ENCODE measurements around the gene PILRB.
"Not testable (repeated sequence)": the region's sequence is repeated elsewhere in the genome, so short reads cannot be mapped to it uniquely, and the experiment has no call there.

Gene PILRB

GRCh38 chr7:100358027-100358856, at the start of gene PILRB:
TSS of gene PILRB (plus strand) at chr7:100358117. CDS start at chr7:100358303, 186 bp downstream.
- no peak for DNase-seq (ENCODE audit: low read depth in 2 of 2)

GRCh38 chr7:100318329-100318728, 39.6 kb upstream of the PILRB start:
- DNase-seq (ENCODE audit: low read depth in 2 of 2), result not testable (repeated sequence)

DNA sequence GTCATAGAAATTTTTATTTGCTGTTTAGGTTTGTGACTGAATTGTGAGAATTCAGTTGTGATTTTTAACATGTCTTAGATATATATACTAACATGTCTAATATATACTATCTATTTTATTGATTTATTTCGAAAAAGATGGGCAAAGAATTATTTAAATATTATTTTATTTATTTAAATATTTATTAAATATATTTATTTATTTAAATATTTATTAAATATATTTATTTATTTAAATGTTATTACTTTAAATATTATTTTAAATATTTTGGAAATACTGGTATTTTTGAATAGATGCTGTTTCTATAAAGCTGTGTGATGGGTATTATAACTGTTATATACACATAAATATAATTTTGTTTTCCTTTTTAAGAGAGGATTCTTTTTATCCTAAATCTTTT, 36.3 kb upstream of the PILRB start:
- not testable (repeated sequence) for DNase-seq (ENCODE audit: low read depth in 2 of 2)

- not testable (repeated sequence) for DNase-seq (ENCODE audit: low read depth in 2 of 2)
These were observed 33.7 kb upstream of the PILRB start for GRCh38 chr7:100324194-100324593.

DNA sequence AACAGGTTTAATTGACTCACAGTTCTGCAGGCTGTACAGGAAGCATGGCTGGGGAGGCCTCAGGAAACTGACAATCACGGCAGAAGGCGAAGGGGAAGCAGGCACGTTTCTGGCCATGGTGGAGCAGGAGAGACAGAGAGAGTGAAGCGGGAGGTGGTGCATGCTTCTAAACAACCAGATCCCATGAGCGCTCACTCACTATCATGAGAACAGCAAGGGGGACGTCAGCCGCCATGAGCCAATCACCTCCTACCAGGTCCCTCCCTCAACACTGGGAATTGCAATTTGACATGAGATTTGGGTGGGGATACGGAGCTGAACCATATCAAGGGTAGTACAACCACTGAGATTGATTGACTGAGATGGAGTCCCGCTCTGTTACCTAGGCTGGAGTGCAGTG, 32.2 kb upstream of the PILRB start:
- DNase-seq (ENCODE audit: low read depth in 2 of 2), result not testable (repeated sequence)

- DNase-seq (ENCODE audit: low read depth in 2 of 2), result not testable (repeated sequence)
These were observed 31.0 kb upstream of the PILRB start for GRCh38 chr7:100326914-100327313.

DNA sequence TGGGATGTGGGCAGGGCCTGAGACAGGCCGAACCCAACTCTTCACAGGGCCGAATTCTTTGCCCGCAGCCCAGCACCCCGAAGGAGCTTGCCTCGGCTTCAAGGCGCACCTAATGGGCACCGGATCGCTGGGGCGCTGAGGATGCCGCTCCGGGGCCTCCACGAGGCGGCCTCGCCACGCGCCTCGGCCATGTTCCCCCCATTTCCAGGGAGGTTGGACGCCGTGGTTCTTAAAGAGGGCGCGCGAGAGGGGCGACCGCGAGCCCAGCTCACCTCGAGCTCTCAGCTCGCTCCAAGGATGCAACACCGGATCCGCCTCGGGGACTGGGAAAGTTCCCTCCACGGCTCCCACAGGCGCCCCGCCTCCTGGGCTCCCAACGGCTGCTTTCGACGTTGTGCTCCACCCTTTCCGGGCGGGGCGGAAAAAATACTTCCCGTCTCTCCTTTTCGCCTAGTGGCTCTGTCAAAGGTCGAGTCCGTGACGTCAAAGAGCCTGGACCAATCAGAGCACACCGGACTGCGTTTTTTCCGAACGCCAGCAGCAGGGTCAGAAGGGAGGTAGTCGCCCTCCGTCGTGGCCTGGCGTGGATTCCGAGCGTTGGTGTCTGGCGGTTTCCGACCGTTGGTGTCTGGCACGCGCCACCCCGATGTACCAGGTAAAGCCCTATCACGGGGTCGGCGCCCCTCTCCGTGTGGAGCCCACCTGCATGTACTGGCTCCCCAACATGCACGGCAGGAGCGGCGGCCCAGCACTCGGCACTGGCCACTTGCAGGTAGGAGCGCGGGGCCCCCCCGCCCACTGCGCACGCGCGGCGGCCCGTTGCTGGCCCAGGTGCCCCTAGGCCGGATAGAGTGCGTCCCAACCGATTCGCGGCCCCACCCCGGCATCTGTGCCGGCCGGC, 22.1 kb upstream of the PILRB start:
- DNase-seq (ENCODE audit: low read depth in 2 of 2), result peak; percentile 70 to 78

DNA sequence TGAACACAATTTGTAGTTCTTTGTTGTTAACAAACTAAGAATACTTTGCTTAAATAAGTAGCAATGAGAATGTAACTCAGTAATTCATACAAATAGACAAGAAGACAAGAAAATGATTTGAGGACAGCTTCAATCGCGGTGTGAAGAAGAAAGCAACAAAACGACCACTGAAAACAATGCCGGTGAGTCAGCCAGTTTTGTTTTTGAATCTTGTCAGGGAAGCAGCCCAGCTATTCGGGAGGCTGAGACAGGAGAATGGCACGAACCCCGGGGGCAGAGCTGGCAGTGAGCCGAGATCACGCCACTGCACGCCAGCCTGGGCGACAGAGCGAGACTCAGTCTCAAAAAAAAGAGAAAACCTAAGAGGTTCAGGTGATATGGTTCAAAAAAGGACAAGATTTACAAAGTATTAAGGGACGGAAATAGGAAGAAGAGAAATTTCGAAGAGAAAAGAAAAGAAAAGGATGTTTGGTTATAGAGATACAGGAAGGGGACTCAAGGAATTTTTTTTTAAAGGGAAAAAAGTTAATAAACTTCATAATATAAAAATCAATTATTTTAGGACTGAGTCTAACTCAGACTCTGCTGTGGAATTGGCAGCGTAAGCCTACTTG, 19.7 kb upstream of the PILRB start:
- not testable (repeated sequence) for DNase-seq (ENCODE audit: low read depth in 2 of 2)

DNA sequence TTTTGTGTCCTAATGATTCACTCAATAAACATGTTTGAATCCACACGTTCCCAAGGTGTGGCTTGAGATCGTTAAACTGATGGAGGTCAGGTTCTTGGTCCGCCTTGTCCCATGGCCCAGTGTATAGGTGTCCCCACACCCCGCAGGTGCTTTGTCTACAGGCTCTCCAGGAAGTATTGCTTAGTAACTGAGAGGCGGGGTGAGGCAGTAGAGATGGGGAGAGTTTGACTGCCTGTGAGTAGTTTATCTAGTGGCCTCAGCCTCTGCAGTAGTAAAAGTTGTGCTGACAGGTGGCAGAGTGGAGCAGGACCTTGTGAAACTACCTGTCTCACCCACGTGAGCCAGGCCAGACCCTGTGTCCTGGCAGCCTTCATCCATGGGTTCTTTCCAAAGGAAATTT, 16.6 kb upstream of the PILRB start:
- DNase-seq (ENCODE audit: low read depth in 2 of 2), result not testable (repeated sequence)

DNA sequence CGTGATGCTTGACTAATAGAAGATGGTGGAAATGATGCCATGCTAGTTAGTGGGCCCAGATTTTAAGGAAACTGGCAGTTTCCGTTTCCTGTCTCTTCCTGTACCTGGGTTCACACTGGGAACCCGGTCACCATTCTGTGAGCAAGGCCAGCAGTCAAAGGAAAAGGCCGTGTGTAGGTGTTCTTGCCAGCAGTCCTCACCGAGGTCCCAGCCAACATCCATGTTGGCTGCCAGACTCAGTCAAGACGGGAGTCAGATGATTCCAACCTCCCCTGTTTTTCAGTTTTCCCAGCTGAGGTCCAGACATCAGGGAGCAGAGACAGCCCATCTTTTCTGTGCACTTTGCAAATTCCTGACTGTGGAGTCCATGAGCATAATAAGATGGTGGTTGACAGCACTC, 15.2 kb upstream of the PILRB start:
- DNase-seq (ENCODE audit: low read depth in 2 of 2), result no peak

DNA sequence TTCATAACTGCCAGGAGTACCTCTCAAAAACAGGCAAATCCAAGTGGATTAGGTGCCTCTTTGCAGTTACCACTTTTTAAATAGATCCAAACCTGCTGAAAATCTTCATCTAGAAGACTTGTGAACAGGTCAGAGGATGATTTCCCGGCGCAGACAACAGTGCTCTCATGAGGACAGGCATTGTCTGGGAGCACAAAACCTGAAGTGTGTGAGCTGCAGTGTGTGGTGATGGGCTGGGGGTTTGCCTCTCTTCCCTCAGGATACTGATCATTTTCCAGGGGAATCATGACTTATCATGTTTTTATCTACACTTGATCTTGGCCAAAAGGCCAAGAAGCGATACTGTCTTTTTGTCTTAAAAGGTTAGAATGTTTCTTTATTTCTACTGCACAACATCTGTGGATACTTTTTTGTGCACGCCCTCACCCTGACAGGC, 13.8 kb upstream of the PILRB start:
- DNase-seq (ENCODE audit: low read depth in 2 of 2), result not testable (repeated sequence)

- DNase-seq (ENCODE audit: low read depth in 2 of 2), result peak; percentile 53 to 74
These were observed 13.2 kb upstream of the PILRB start for GRCh38 chr7:100344560-100345287.

DNA sequence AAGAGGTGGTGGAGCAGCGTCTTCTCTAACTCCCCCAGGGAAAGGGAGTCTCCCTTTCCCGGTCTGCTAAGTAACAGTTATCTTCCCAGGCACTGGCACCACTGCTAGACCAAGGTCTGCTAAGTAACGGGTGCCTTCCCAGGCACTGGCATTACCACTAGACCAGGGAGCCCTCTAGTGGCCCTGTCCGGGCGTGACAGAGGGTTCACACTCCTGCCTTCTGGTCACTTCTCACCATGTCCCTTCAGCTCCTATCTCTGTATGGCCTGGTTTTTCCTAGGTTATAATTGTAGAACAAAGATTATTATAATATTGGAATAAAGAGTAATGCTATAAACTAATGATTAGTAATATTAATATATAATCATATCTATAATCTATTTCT, 12.6 kb upstream of the PILRB start:
- peak; percentile 25 to 56 for DNase-seq (ENCODE audit: low read depth in 2 of 2)

- no peak for DNase-seq (ENCODE audit: low read depth in 2 of 2)
These were observed 11.0 kb upstream of the PILRB start for GRCh38 chr7:100346921-100347320.

DNA sequence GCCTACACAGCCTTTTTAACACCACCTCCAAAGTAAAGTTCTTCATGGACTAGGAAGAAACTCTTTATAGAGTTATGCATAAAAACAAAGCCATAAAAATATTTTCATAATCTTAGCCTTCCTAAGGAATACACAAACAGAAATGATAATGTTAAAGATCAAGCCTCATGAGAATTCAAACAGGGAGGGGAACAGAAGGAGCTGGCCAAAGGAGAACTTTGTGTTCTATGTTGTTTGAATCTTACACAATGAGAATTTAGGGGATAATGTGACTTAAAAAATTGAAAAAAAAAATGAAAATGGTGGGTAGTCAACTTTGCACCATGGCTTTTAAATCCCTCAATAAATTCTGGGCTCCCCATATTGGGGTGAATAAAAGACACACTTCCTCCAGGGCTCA, 9.1 kb upstream of the PILRB start:
- no peak for DNase-seq (ENCODE audit: low read depth in 2 of 2)

- DNase-seq (ENCODE audit: low read depth in 2 of 2), result no peak
These were observed 8.2 kb upstream of the PILRB start for GRCh38 chr7:100349757-100350156.

GRCh38 chr7:100351657-100352058, 6.3 kb upstream of the PILRB start:
- no peak for DNase-seq (ENCODE audit: low read depth in 2 of 2)

DNA sequence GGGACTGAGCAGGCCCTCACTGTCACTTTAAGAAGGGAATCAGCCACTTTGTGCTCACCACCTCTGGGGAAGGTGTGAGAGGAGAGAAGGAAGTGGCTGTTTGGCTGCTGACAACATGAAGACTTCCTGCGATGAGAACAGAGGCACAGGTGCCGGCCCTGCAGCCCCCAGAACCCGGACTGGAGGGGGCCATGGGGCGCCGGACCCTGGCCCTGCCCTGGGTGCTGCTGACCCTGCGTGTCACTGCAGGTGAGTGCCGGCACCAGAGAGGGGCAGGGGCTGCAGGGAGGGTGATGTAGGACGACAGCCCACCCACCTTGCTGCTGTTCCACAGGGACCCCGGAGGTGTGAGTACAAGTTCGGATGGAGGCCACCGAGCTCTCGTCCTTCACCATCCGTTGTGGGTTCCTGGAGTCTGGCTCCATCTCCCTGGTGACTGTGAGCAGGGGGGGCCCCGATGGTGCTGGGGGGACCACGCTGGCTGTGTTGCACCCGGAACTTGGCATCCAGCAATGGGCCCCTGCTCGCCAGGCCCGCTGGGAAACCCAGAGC, 5.6 kb upstream of the PILRB start:
- not testable (repeated sequence) for DNase-seq (ENCODE audit: low read depth in 2 of 2)

DNA sequence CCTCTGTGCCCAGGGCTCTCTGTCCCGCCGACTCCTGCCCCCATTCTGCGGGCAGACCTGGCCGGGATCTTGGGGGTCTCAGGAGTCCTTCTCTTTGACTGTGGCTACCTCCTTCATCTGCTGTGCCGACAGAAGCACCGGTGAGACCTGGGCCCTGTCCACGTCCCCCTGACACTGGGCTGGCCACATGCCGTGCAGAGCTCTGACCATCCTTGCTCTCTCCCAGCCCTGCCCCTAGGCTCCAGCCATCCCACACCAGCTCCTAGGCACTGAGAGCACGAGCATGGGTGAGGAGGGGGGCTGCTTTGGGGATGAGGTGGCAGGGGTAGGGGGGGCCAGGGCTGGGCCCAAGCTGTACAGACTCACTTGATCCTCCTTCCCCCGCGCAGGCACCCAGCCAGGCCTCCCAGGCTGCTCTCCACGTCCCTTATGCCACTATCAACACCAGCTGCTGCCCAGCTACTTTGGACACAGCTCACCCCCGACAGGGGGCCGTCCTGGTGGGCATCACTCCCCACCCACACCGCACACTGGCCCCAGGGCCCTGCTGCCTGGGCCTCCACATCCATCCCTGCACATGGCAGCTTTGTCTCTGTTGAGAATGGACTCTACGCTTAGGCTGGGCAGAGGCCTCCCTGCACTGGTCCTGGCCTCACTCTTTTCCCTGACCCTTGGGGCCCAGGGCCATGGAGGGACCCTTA, 4.8 kb upstream of the PILRB start:
- no peak for DNase-seq (ENCODE audit: low read depth in 2 of 2)

- DNase-seq (ENCODE audit: low read depth in 2 of 2), result no peak
These were observed 4.1 kb upstream of the PILRB start for GRCh38 chr7:100353685-100354330.
